ENCODE data around the gene MLN.

DNA sequence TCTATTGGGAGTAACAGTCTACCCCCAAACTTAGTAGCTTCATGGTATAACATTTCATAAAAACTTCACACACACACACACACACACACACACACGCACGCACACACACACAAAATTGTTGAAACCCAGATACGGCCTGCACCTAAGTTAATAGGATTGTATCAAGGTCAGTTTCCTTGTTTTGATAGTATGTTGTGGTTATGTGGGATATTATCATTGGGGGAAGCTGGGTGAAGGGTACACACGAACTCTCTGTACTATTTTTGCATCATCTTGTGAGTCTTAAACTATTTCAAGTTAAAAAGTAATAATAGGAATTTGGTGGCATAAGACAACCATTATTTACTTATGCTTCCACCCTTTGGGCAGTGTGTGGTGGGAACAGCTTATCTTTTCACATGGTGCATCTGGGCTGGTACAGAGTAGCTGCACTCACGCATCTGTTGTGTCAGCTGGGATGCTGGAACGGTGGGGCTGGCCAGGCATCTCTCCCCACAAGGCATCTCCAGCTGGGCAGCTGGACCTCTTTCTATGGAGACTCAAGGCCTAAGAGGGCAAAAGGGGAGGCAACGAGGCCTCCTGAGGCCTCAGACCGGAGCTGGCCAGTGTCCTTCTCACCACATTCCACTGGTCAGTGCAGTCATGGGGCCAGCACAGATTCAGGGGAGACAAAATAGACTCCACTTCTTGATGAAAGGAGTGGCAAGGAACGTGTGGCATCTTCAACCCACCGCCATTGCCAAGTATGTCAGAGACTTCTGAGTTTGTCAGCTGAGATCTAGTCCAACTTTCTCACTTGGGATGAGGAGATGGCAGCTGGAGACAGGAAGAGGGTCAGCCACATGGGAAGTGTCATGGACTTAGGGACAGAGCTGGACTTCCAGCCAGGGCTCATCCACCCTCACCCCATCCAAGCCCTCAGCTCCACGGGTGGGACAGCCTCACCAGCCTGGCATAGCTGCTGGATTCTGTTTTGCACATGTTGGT is 36.6 kb downstream of the MLN start:
- no peak for TF ChIP-seq POLR2A (IDR thresholded peaks at IDR 0.05)
- TF ChIP-seq, protein P1, sequence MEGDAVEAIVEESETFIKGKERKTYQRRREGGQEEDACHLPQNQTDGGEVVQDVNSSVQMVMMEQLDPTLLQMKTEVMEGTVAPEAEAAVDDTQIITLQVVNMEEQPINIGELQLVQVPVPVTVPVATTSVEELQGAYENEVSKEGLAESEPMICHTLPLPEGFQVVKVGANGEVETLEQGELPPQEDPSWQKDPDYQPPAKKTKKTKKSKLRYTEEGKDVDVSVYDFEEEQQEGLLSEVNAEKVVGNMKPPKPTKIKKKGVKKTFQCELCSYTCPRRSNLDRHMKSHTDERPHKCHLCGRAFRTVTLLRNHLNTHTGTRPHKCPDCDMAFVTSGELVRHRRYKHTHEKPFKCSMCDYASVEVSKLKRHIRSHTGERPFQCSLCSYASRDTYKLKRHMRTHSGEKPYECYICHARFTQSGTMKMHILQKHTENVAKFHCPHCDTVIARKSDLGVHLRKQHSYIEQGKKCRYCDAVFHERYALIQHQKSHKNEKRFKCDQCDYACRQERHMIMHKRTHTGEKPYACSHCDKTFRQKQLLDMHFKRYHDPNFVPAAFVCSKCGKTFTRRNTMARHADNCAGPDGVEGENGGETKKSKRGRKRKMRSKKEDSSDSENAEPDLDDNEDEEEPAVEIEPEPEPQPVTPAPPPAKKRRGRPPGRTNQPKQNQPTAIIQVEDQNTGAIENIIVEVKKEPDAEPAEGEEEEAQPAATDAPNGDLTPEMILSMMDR (IDR thresholded peaks at IDR 0.05) = no peak

All from thyroid gland (tissue), 4 donors.